Endothelial cell of umbilical vein (primary cell): ENCODE data around the gene SSBP3. TPM values are rescaled to one million over a fixed set of nuclear protein-coding genes. Genes with fewer than 3 reads are reported as not detected.

Experiments used
- BruUV-seq: library from RNA; stranded (reverse); fragments of 400-500 nt; replicated peaks from 2 replicates; lab custom pipeline; 2021; lab: Mats Ljungman, UMichigan
- CTCF ChIA-PET: fragments of 300-600, 350-600 bp; sonication (Branson Sonifier 250); formaldehyde crosslinking; loops from one replicate; lab custom pipeline; 2021; ENCODE audit warnings: antibody characterized with exemption, inconsistent platforms; lab: Charles Lee
- POLR2A ChIA-PET: fragments of 300-600, 350-600 bp; sonication (Branson Sonifier 250); formaldehyde crosslinking; loops from one replicate; lab custom pipeline; 2021; ENCODE audit warnings: antibody characterized with exemption, inconsistent platforms; lab: Charles Lee
- DNase-seq: peaks from one replicate; pipeline ENCODE4 v3.0.0-alpha.2; 2011; ENCODE audit warnings: low read depth, low spot score
- FAIRE-seq: peaks from 2 replicates; lab custom pipeline; 2011; peaks lifted over from hg19 to GRCh38; lab: Jason Lieb, UNC
- H2AFZ ChIP-seq: 2 replicates; pipeline ENCODE4 v1.6.0; 2012; ENCODE audit warnings: low read depth, low read length, control low read depth, inconsistent platforms
- H3K27ac ChIP-seq: 2 replicates; pipeline ENCODE4 v1.5.1; 2011; ENCODE audit warnings: low read depth, mild to moderate bottlenecking, control low read depth, low read length, moderate library complexity; ENCODE audit not compliant: insufficient read depth
- H3K27me3 ChIP-seq, 2 experiments: 2 replicates each; pipeline versions ENCODE4 v1.6.0 to v1.6.1; 2011; ENCODE audit warnings: low read length in 2 of 2, mixed read lengths in 1 of 2; ENCODE audit not compliant: control insufficient read depth in 2 of 2, insufficient read depth in 2 of 2
- H3K36me3 ChIP-seq, 2 experiments: 2 replicates in 1 of 2; 3 replicates in 1 of 2; pipeline ENCODE4 v1.5.1; 2011; ENCODE audit warnings: low read length in 2 of 2, mild to moderate bottlenecking in 1 of 2, moderate library complexity in 1 of 2; ENCODE audit not compliant: control insufficient read depth in 2 of 2, insufficient read depth in 2 of 2; ENCODE audit errors: extremely low read depth in 1 of 2
- H3K4me1 ChIP-seq: 3 replicates; pipeline ENCODE4 v1.5.1; 2011; ENCODE audit warnings: mild to moderate bottlenecking, low read length; ENCODE audit not compliant: control insufficient read depth, insufficient read depth; ENCODE audit errors: extremely low read depth
- H3K4me2 ChIP-seq: 2 replicates; pipeline ENCODE4 v1.6.1; 2011; ENCODE audit warnings: low read length, control low read depth, mixed read lengths; ENCODE audit not compliant: insufficient read depth
- H3K4me3 ChIP-seq, 3 experiments: fragments of 200-600 bp in 1 of 3; sonication (generic), shearing (Covaris generic) in 1 of 3; replicated peaks in 1 of 3; 2 replicates each; pipeline ENCODE4 v1.5.1; 2011 to 2016; ENCODE audit warnings: control low read depth in 3 of 3, low read length in 3 of 3, mild to moderate bottlenecking in 2 of 3, inconsistent platforms in 1 of 3, low read depth in 1 of 3, moderate library complexity in 1 of 3; ENCODE audit not compliant: insufficient read depth in 1 of 3
- H3K79me2 ChIP-seq: 2 replicates; pipeline ENCODE4 v1.6.0; 2012; ENCODE audit warnings: low read length, inconsistent platforms; ENCODE audit not compliant: control insufficient read depth, insufficient read depth
- H3K9ac ChIP-seq: replicated peaks from 2 replicates; pipeline ENCODE3; 2011; ENCODE audit warnings: low read length, control low read depth; ENCODE audit not compliant: insufficient read depth; ENCODE audit errors: extremely low read depth
- H3K9me1 ChIP-seq: replicated peaks from 3 replicates; pipeline ENCODE4 v1.6.0; 2011; ENCODE audit warnings: mild to moderate bottlenecking, low read length; ENCODE audit not compliant: control insufficient read depth, insufficient read depth; ENCODE audit errors: extremely low read depth
- H3K9me3 ChIP-seq: replicated peaks from 2 replicates; pipeline ENCODE4 v1.5.1; 2012; ENCODE audit warnings: low read length, inconsistent platforms; ENCODE audit not compliant: control insufficient read depth, insufficient read depth
- H4K20me1 ChIP-seq: replicated peaks from 2 replicates; pipeline ENCODE3; 2011; ENCODE audit warnings: mild to moderate bottlenecking, low read length; ENCODE audit not compliant: control insufficient read depth, insufficient read depth; ENCODE audit errors: extremely low read depth
- CTCF ChIP-seq, 2 donors: IDR thresholded peaks; 1 replicate in 1 of 2; 2 replicates in 1 of 2; pipeline ENCODE4 v1.5.1; 2011; ENCODE audit warnings: low read length in 2 of 2, mild to moderate bottlenecking in 2 of 2, moderate library complexity in 2 of 2, control low read depth in 1 of 2, inconsistent platforms in 1 of 2, low read depth in 1 of 2; ENCODE audit not compliant: insufficient read depth in 1 of 2; ENCODE audit errors: extremely low read depth in 1 of 2
- EZH2 ChIP-seq: IDR thresholded peaks from 2 replicates; pipeline ENCODE4 v1.6.1; 2012; ENCODE audit warnings: borderline replicate concordance, low read depth, mild to moderate bottlenecking, moderate library complexity, low read length, inconsistent platforms; ENCODE audit not compliant: severe bottlenecking
- FOS ChIP-seq: IDR thresholded peaks from 2 replicates; pipeline ENCODE4 v1.6.1; 2011; ENCODE audit warnings: mild to moderate bottlenecking, low read length, moderate library complexity, borderline replicate concordance; ENCODE audit not compliant: insufficient read depth
- GATA2 ChIP-seq: IDR thresholded peaks from 2 replicates; pipeline ENCODE4 v1.7.0; 2011; ENCODE audit warnings: low read depth, mild to moderate bottlenecking, moderate library complexity, mixed read lengths, low read length; ENCODE audit not compliant: insufficient read length, insufficient read depth
- JUN ChIP-seq: IDR thresholded peaks from 2 replicates; pipeline ENCODE4 v1.6.1; 2011; ENCODE audit warnings: borderline replicate concordance, low read depth; ENCODE audit not compliant: insufficient read length, insufficient read depth
- MAX ChIP-seq: IDR thresholded peaks from 2 replicates; pipeline ENCODE4 v1.6.1; 2011; ENCODE audit not compliant: insufficient read depth, insufficient read length
- MYC ChIP-seq: IDR thresholded peaks from one replicate; pipeline ENCODE4 v1.6.1; 2011; ENCODE audit warnings: mild to moderate bottlenecking, low read depth, low read length
- POLR2A ChIP-seq: IDR thresholded peaks from 2 replicates; pipeline ENCODE4 v1.6.1; 2012; ENCODE audit warnings: low read depth, mild to moderate bottlenecking, control low read depth, low read length
- POLR2AphosphoS5 ChIP-seq: IDR thresholded peaks from 2 replicates; pipeline ENCODE4 v1.6.1; 2012; ENCODE audit warnings: low read depth, mild to moderate bottlenecking, control low read depth, low read length, moderate library complexity; ENCODE audit not compliant: insufficient read depth
- dilution Hi-C: fragments of 300-500 bp; cut with MboI; formaldehyde crosslinking; loops from one replicate; pipeline ENCODE4 v1.15.0; 2019; ENCODE audit warnings: low sequenced_read_pairs; ENCODE audit not compliant: extremely low pct_ligation_motif_present
- intact Hi-C: fragments of 100-400 bp; cut with micrococcal nuclease; formaldehyde crosslinking; loops from one replicate; pipeline ENCODE4 v1.10.0; 2022
- polyA plus RNA-seq, 4 experiments: library from polyadenylated mRNA; depleted of rRNA in 3 of 4; stranded (reverse) in 3 of 4; unstranded in 1 of 4; fragments of >200 nt; gene quantifications; 2 replicates each; pipeline versions ENCODE4 v1.2.1 to v1.2.3, GENCODE V29; 2011 to 2012; ENCODE audit warnings: missing spikeins in 1 of 4
- total RNA-seq: library from RNA; stranded (reverse); gene quantifications from 2 replicates; pipeline ENCODE4 v1.2.3, GENCODE V29; 2021

The SSBP3 gene
- total and polyA plus RNA-seq, 2 donors (not counting 3 experiments of a cell fraction or from before 2014, with no cell fraction given), result 44.9 to 59.4 TPM

- H3K36me3 ChIP-seq, result no peaks in the 10 kb centered on the region
- TF ChIP-seq GATA2 (no peak), MYC (no peak)
- H4K20me1 ChIP-seq, result peaks cover 2% of the 10 kb centered on the region
- dilution Hi-C loops (no loop called here), intact Hi-C loops (no loop called here)
- no peaks in the 10 kb centered on the region for H3K27me3 ChIP-seq
- CTCF ChIA-PET, result interaction anchor here (0.6 to 2.0 kb wide), 10 partner anchors 10 to 171 kb away, joined by 3 to 5 read pairs (median 3); no protein-coding TSS in a partner anchor
- POLR2A ChIA-PET, result interaction anchor here (0.5 to 0.6 kb wide), 2 partner anchors 15 to 120 kb away, joined by 3 to 4 read pairs; no protein-coding TSS in a partner anchor
- FAIRE-seq (peak; percentile 79), DNase-seq (peak; percentile 52)
- H2AFZ ChIP-seq, result no peak overlapping the region
- peaks cover 17% of the 10 kb centered on the region for H3K4me1 ChIP-seq
- no peaks in the 10 kb centered on the region for H3K9me3 ChIP-seq
- no peak overlapping the region for H3K4me3 ChIP-seq
- H3K27ac ChIP-seq, result no peak overlapping the region
- peaks cover 47% of the 10 kb centered on the region for H3K79me2 ChIP-seq
- H3K9ac ChIP-seq, result no peak overlapping the region
- BruUV-seq, result no TSS peak
- no peak overlapping the region for H3K4me2 ChIP-seq
- H3K9me1 ChIP-seq, result no peaks in the 10 kb centered on the region
Measured at GRCh38 chr1:54298284-54299033, 107.7 kb downstream of the SSBP3 start.

GRCh38 chr1:54297596-54298283 lies 108.5 kb downstream of the SSBP3 start:
- DNase-seq (peak; percentile 23), FAIRE-seq (no peak)
- intact Hi-C loops (no loop called here), dilution Hi-C loops (no loop called here)
- Histone ChIP-seq H3K9me3 (no peaks in the 10 kb centered on the region), H3K9ac (no peak overlapping the region), H4K20me1 (peaks cover 2% of the 10 kb centered on the region), H3K27me3 (no peaks in the 10 kb centered on the region), H3K36me3 (no peaks in the 10 kb centered on the region), H3K4me2 (no peak overlapping the region), H3K4me1 (peaks cover 17% of the 10 kb centered on the region), H3K79me2 (peaks cover 43% of the 10 kb centered on the region), H3K27ac (no peak overlapping the region), H2AFZ (no peak overlapping the region), H3K4me3 (no peak overlapping the region), H3K9me1 (no peaks in the 10 kb centered on the region)
- POLR2A ChIA-PET, result interaction anchor here (0.5 kb wide), 1 partner anchor 16 kb away, joined by 4 read pairs; no protein-coding TSS in a partner anchor
- CTCF ChIA-PET, result interaction anchor here (0.6 to 2.0 kb wide), 8 partner anchors 9 to 171 kb away, joined by 3 to 5 read pairs (median 3); no protein-coding TSS in a partner anchor
- TF ChIP-seq FOS (no peak), MAX (no peak), POLR2AphosphoS5 (no peak), GATA2 (no peak), POLR2A (no peak), EZH2 (no peak), JUN (no peak), CTCF (IDR thresholded peaks at IDR 0.05; ENCODE audit: extremely low read depth in 1 of 2, insufficient read depth in 1 of 2, low read depth in 1 of 2, low read length in 2 of 2) (no peak), MYC (no peak)
- BruUV-seq, result no TSS peak
